ENCODE results near the gene HOXB1.

HOXB1 gene

GRCh38 chr17:48558831-48559121 is 28.0 kb upstream of the HOXB1 start:
- TF ChIP-seq CTCF (IDR thresholded peaks at IDR 0.05; ENCODE audit: low read depth, low read length, missing control alignments), result no peak
- no peak for DNase-seq (ENCODE audit: low read depth)
- peak overlapping the region; percentile 82 for H3K4me3 ChIP-seq (ENCODE audit: low read depth, low read length)
- in situ Hi-C loops (cut with HindIII; ENCODE audit: low sequenced_read_pairs), result no loop called here

- H3K4me3 ChIP-seq (ENCODE audit: low read depth, low read length), result peak overlapping the region; percentile 82
- no peak for DNase-seq (ENCODE audit: low read depth)
- no peak for TF ChIP-seq CTCF (IDR thresholded peaks at IDR 0.05; ENCODE audit: low read depth, low read length, missing control alignments)
- in situ Hi-C loops (cut with HindIII; ENCODE audit: low sequenced_read_pairs), result no loop called here
Observed at GRCh38 chr17:48558057-48558830, 27.4 kb upstream of the HOXB1 start.

- in situ Hi-C loops (cut with HindIII; ENCODE audit: low sequenced_read_pairs), result no loop called here
- TF ChIP-seq CTCF (IDR thresholded peaks at IDR 0.05; ENCODE audit: low read depth, low read length, missing control alignments), result no peak
- DNase-seq (ENCODE audit: low read depth), result no peak
- H3K4me3 ChIP-seq (ENCODE audit: low read depth, low read length), result peak overlapping the region; percentile 82
Observed at GRCh38 chr17:48556576-48557401, 26.0 kb upstream of the HOXB1 start.

GRCh38 chr17:48556229-48556575 is 25.4 kb upstream of the HOXB1 start:
- no peak for TF ChIP-seq CTCF (IDR thresholded peaks at IDR 0.05; ENCODE audit: low read depth, low read length, missing control alignments)
- in situ Hi-C loops (cut with HindIII; ENCODE audit: low sequenced_read_pairs), result no loop called here
- DNase-seq (ENCODE audit: low read depth), result no peak
- peak overlapping the region; percentile 82 for H3K4me3 ChIP-seq (ENCODE audit: low read depth, low read length)

- TF ChIP-seq CTCF (IDR thresholded peaks at IDR 0.05; ENCODE audit: low read depth, low read length, missing control alignments), result no peak
- in situ Hi-C loops (cut with HindIII; ENCODE audit: low sequenced_read_pairs), result no loop called here
- H3K4me3 ChIP-seq (ENCODE audit: low read depth, low read length), result peak overlapping the region; percentile 82
- DNase-seq (ENCODE audit: low read depth), result peak; percentile 81
Observed at GRCh38 chr17:48555258-48556228, 24.7 kb upstream of the HOXB1 start.
